Adrenal gland (tissue), 12 donors: Measurements from ENCODE around the gene TRAPPC8. TPM values are rescaled to one million over a fixed set of nuclear protein-coding genes. Genes with fewer than 3 reads are reported as not detected.
"Not testable (repeated sequence)": the region's sequence is repeated elsewhere in the genome, so short reads cannot be mapped to it uniquely, and the experiment has no call there.

ENCODE experiments used
- DNase-seq, 7 donors: peaks; one replicate each; pipeline ENCODE4 v3.0.0-alpha.2; 2019 to 2020
- H3K27ac ChIP-seq, 5 donors: fragments of 200-600 bp; sonication (generic) in 4 of 5; 1 replicate in 3 of 5; 2 replicates in 2 of 5; pipeline versions ENCODE4 v1.5.1 to v1.8.0; 2016 to 2020; ENCODE audit warnings: mild to moderate bottlenecking in 1 of 5
- H3K27me3 ChIP-seq: fragments of 200-600 bp; 2 replicates; pipeline ENCODE4 v1.8.0; 2021
- H3K36me3 ChIP-seq, 2 donors: fragments of 200-600 bp; replicated peaks in 1 of 2; 1 replicate in 1 of 2; 2 replicates in 1 of 2; pipeline versions ENCODE4 v1.5.1 to v1.8.0; 2018 to 2022
- H3K4me1 ChIP-seq, 2 donors: fragments of 200-600 bp; replicated peaks in 1 of 2; 1 replicate in 1 of 2; 2 replicates in 1 of 2; pipeline versions ENCODE4 v1.5.1 to v1.8.0; 2018 to 2021
- H3K4me3 ChIP-seq, 4 donors: fragments of 200-600 bp; sonication (generic) in 3 of 4; one replicate each; pipeline ENCODE4 v1.5.1; 2016 to 2018
- H3K9me3 ChIP-seq, 3 donors: fragments of 200-600 bp; sonication (generic) in 1 of 3; replicated peaks in 1 of 3; 1 replicate in 2 of 3; 2 replicates in 1 of 3; pipeline versions ENCODE4 v1.5.1 to v1.8.0; 2016 to 2021
- CTCF ChIP-seq, 6 experiments: fragments of 450-650 bp in 4 of 6; fragments of 200-600 bp in 2 of 6; sonication (generic) in 1 of 6; IDR thresholded peaks; 1 replicate in 5 of 6; 2 replicates in 1 of 6; pipeline versions ENCODE4 v1.5.1 to v1.8.0; 2016 to 2021; ENCODE audit warnings: antibody characterized with exemption in 6 of 6, mild to moderate bottlenecking in 2 of 6, moderate library complexity in 1 of 6
- POLR2A ChIP-seq, 2 donors: fragments of 450-650 bp; IDR thresholded peaks; one replicate each; pipeline ENCODE4 v1.6.1; 2017; ENCODE audit warnings: antibody characterized with exemption in 2 of 2, mild to moderate bottlenecking in 2 of 2, moderate library complexity in 1 of 2
- WGBS, 4 donors: extraction: QIAGEN DNeasy Blood & Tissue Kit in 2 of 4; methylation state at CpG; one replicate each; pipeline versions ENCODE4 v1.1.5 to v1.1.7; 2013 to 2017; 5-methylcytosine and 5-hydroxymethylcytosine counted together
- intact Hi-C, 2 donors: fragments of 100-400 bp; cut with DNase I; formaldehyde crosslinking; loops; one replicate each; pipeline versions ENCODE4 v1.14.1 to v1.15.0; 2022 to 2023
- polyA plus RNA-seq, 3 donors: library from polyadenylated mRNA; stranded (reverse); fragments of 200-250 nt in 2 of 3; fragments of 350-450 nt in 1 of 3; fragmentation: Illumina TruSeq in 1 of 3; extraction: RNeasy Lipid Tissue Mini Kit (QIAGEN cat#74804) in 1 of 3; gene quantifications; one replicate each; pipeline ENCODE4 v1.2.3, GENCODE V29; 2013 to 2014
- total RNA-seq, 9 donors: library from RNA; depleted of rRNA in 4 of 9; stranded (reverse); fragments of >200 nt in 4 of 9; fragments of 120-200 nt in 1 of 9; fragmentation: NEBNext Ultra II Directional in 1 of 9; extraction: Animal tissue kit (Norgen Biotek cat#: 25700) in 1 of 9; gene quantifications; one replicate each; pipeline versions ENCODE4 v1.1.0 to v1.2.4, GENCODE V29; 2013 to 2023
- donor health status: healthy with polysubstance abuse.
- donor health status: Bipolar disorder and iron deficiency.
- donor health status: DM: yes; HTN: yes; CAD: no.
- donor health status: DM: no; HTN: no; CAD: no.
- donor health status: DM: no; HTN: no; CAD: no.
- donor health status: DM: yes; HTN: yes; CAD: no.

TRAPPC8 gene
- total and polyA plus RNA-seq, 12 donors, result 12.8 to 69.6 (median 43.1) TPM

DNA sequence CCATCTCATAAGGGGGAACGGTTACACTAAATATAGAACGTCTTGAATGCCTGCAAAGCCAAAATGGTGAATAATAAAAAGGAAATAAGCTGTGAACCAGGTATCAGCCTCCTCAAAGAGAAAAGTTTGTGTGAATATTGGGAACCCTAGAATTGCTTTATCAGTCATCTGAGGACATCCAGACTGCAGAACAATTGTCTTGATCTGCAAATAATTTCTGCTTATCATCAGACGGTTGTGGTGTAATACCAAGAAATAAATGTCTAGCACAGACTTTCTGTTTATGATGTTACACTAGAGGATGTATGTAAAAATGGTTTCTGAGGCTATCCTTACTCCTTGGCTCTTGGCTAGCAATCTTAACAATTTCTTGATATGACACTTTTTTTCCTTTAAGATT lies 128.8 kb downstream of the TRAPPC8 start:
- Histone ChIP-seq H3K36me3 (no peaks in the 10 kb centered on the region), H3K27ac (no peak overlapping the region), H3K4me1 (no peaks in the 10 kb centered on the region), H3K27me3 (no peaks in the 10 kb centered on the region), H3K9me3 (no peaks in the 10 kb centered on the region), H3K4me3 (no peak overlapping the region)
- intact Hi-C loops, result no loop called here
- WGBS, 4 donors, result 36 to 45% (median 38%) methylated on average over 3 of the region's 3 CpGs
- TF ChIP-seq CTCF (IDR thresholded peaks at IDR 0.05), result no peak
- no peak for DNase-seq

- H3K9me3 ChIP-seq, H3K27me3 ChIP-seq, H3K4me1 ChIP-seq, H3K27ac ChIP-seq, DNase-seq, H3K4me3 ChIP-seq, H3K36me3 ChIP-seq, intact Hi-C loops: not testable (repeated sequence)
- 71 to 89% (median 82%) methylated on average over 7 of the region's 7 CpGs for WGBS, 4 donors
Measured at GRCh38 chr18:31810336-31811130, 132.4 kb downstream of the TRAPPC8 start.

- H3K36me3 ChIP-seq, H3K27ac ChIP-seq, H3K4me3 ChIP-seq, H3K9me3 ChIP-seq, intact Hi-C loops, H3K27me3 ChIP-seq, DNase-seq, H3K4me1 ChIP-seq: not testable (repeated sequence)
- 62 to 84% (median 81%) methylated on average over 3 to 4 of the region's 4 CpGs for WGBS, 4 donors
Measured at GRCh38 chr18:31809049-31809448, 133.9 kb downstream of the TRAPPC8 start.

DNA sequence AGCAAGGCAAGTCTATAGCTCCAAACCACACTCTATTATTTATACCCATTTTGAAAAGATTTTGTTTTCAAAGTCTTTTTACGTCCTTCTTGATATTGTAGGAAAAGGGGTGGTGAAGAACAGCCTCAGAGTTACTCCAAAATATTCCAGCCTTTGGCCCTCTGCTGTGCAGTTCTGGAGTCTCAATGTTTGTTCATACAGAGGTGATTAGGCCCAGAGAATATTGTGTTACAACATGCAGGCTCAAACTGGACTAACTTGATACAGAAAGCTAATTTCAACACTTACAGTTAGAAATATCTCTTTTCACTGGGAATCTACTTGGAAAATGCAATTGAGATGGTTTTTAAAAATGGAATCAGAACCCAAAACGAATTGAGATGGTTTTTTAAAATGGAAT lies 141.8 kb downstream of the TRAPPC8 start:
- TF ChIP-seq CTCF (IDR thresholded peaks at IDR 0.05) (no peak), POLR2A (IDR thresholded peaks at IDR 0.05) (no peak)
- no peaks in the 10 kb centered on the region for H3K9me3 ChIP-seq
- no peak for DNase-seq
- H3K4me3 ChIP-seq, result no peak overlapping the region
- 67 to 77% (median 76%) methylated on average over 2 of the region's 2 CpGs for WGBS, 4 donors
- no peaks in the 10 kb centered on the region for H3K4me1 ChIP-seq
- H3K36me3 ChIP-seq, result no peaks in the 10 kb centered on the region
- H3K27ac ChIP-seq, result no peak overlapping the region
- intact Hi-C loops, result no loop called here
- no peaks in the 10 kb centered on the region for H3K27me3 ChIP-seq

- H3K27ac ChIP-seq, H3K27me3 ChIP-seq, H3K4me1 ChIP-seq, intact Hi-C loops, H3K9me3 ChIP-seq, H3K36me3 ChIP-seq, H3K4me3 ChIP-seq: not testable (repeated sequence)
- 81 to 93% (median 86%) methylated on average over 4 to 5 of the region's 5 CpGs for WGBS, 4 donors
- peak in 1 of 7 donors; percentile 17 for DNase-seq
Measured at GRCh38 chr18:31799257-31799656, 143.7 kb downstream of the TRAPPC8 start.

DNA sequence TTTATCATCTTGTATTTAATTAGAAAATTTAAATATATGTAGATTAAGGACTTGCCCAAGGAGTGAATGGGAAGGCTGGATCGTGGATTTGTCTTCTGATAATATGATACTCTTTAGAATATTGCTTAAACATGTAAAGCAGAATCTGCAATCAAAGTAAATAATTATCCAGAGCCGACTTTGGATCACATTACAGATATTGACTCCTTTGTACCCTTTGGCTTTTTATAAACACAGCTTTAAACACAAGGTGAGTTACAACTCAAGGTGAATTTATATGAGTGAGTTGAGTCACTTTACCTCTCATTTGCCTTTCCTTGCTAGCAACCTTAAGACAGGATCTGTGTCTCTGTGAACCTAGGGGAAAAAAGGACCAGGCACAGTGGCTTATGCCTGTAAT lies 144.5 kb downstream of the TRAPPC8 start:
- intact Hi-C loops, result no loop called here
- TF ChIP-seq POLR2A (IDR thresholded peaks at IDR 0.05) (no peak), CTCF (IDR thresholded peaks at IDR 0.05) (no peak)
- Histone ChIP-seq H3K36me3 (no peaks in the 10 kb centered on the region), H3K4me1 (no peaks in the 10 kb centered on the region), H3K27ac (no peak overlapping the region), H3K27me3 (no peaks in the 10 kb centered on the region), H3K4me3 (no peak overlapping the region), H3K9me3 (no peaks in the 10 kb centered on the region)
- WGBS, 4 donors, result 71 to 88% (median 79%) methylated on average over 2 of the region's 2 CpGs
- no peak for DNase-seq
